Chondrocyte (in vitro differentiated cells): ENCODE measurements around the gene TSC2. TPM values are rescaled to one million over a fixed set of nuclear protein-coding genes. Genes with fewer than 3 reads are reported as not detected.

Source experiments
- DNase-seq: peaks from one replicate; pipeline ENCODE4 v3.0.0; 2021; ENCODE audit warnings: mixed read lengths, low spot score
- H3K27ac Mint-ChIP-seq: one replicate; pipeline ENCODE4 v1.8.0; 2021; ENCODE audit warnings: mild to moderate bottlenecking, moderate library complexity, mixed read lengths; ENCODE audit not compliant: unreplicated experiment
- H3K27me3 Mint-ChIP-seq: 2 replicates; pipeline ENCODE4 v1.8.0; 2021; ENCODE audit warnings: low read depth, mixed read lengths
- H3K36me3 Mint-ChIP-seq: 2 replicates; pipeline ENCODE4 v1.8.0; 2021; ENCODE audit warnings: low read depth, mixed read lengths
- H3K4me1 Mint-ChIP-seq: 2 replicates; pipeline ENCODE4 v1.8.0; 2021; ENCODE audit warnings: low read depth, mild to moderate bottlenecking, mixed read lengths
- H3K4me3 Mint-ChIP-seq: one replicate; pipeline ENCODE4 v1.8.0; 2021; ENCODE audit warnings: mild to moderate bottlenecking, moderate library complexity, mixed read lengths; ENCODE audit not compliant: unreplicated experiment
- H3K9me3 Mint-ChIP-seq: 2 replicates; pipeline ENCODE4 v1.8.0; 2021; ENCODE audit warnings: low read depth, mixed read lengths
- CTCF ChIP-seq: fragments of 200-600 bp; sonication (generic); IDR thresholded peaks from 2 replicates; pipeline ENCODE4 v1.5.0; 2021; ENCODE audit warnings: antibody characterized with exemption, mild to moderate bottlenecking, moderate library complexity
- total RNA-seq: library from RNA; stranded (reverse); gene quantifications from 3 replicates; pipeline ENCODE4 v1.2.1, GENCODE V29; 2021

The TSC2 gene
- total RNA-seq, 1 donor from 2014 or later: 108 TPM

GRCh38 chr16:2086812-2087747 is 39.3 kb downstream of the TSC2 start:
- H3K27me3 Mint-ChIP-seq: no peaks in the 10 kb centered on the region
- TF ChIP-seq CTCF: no peak
- no peak overlapping the region for H3K4me3 Mint-ChIP-seq
- no peaks in the 10 kb centered on the region for H3K9me3 Mint-ChIP-seq
- no peak overlapping the region for H3K27ac Mint-ChIP-seq
- no peaks in the 10 kb centered on the region for H3K4me1 Mint-ChIP-seq
- peaks cover 5% of the 10 kb centered on the region for H3K36me3 Mint-ChIP-seq
- no peak for DNase-seq

- no peak for DNase-seq
- H3K27me3 Mint-ChIP-seq: no peaks in the 10 kb centered on the region
- H3K4me1 Mint-ChIP-seq: no peaks in the 10 kb centered on the region
- no peak overlapping the region for H3K27ac Mint-ChIP-seq
- TF ChIP-seq CTCF: no peak
- H3K4me3 Mint-ChIP-seq: no peak overlapping the region
- peaks cover 3% of the 10 kb centered on the region for H3K36me3 Mint-ChIP-seq
- H3K9me3 Mint-ChIP-seq: no peaks in the 10 kb centered on the region
Observed at GRCh38 chr16:2087748-2088631, 40.2 kb downstream of the TSC2 start.

GRCh38 chr16:2088759-2089358 is 41.1 kb downstream of the TSC2 start:
- Mint-ChIP-seq H3K27ac (no peak overlapping the region), H3K4me3 (no peak overlapping the region), H3K9me3 (no peaks in the 10 kb centered on the region), H3K36me3 (peaks cover 3% of the 10 kb centered on the region), H3K4me1 (no peaks in the 10 kb centered on the region), H3K27me3 (no peaks in the 10 kb centered on the region)
- DNase-seq: no peak
- TF ChIP-seq CTCF: no peak

GRCh38 chr16:2089706-2090480 is 42.1 kb downstream of the TSC2 start:
- Mint-ChIP-seq H3K27ac (peak overlapping the region; percentile 49), H3K27me3 (no peaks in the 10 kb centered on the region)

More at GRCh38 chr16:2089706-2090480, 42.1 kb downstream of the TSC2 start:
- Mint-ChIP-seq H3K9me3 (no peaks in the 10 kb centered on the region), H3K36me3 (peaks cover 7% of the 10 kb centered on the region), H3K4me3 (no peak overlapping the region), H3K4me1 (no peaks in the 10 kb centered on the region)
- DNase-seq: no peak
- TF ChIP-seq CTCF: no peak
